Measurements from ENCODE around the gene FPGS. TPM values are rescaled to one million over a fixed set of nuclear protein-coding genes. Genes with fewer than 3 reads are reported as not detected.
A peak's percentile ranks its signal among the peaks of the same experiment; 100 is the strongest.
"Not testable (repeated sequence)": the region's sequence is repeated elsewhere in the genome, so short reads cannot be mapped to it uniquely, and the experiment has no call there.

The FPGS gene
- total and polyA plus RNA-seq, 5 donors from 2014 or later, result 40.1 to 64.7 (median 46.8) TPM

DNA sequence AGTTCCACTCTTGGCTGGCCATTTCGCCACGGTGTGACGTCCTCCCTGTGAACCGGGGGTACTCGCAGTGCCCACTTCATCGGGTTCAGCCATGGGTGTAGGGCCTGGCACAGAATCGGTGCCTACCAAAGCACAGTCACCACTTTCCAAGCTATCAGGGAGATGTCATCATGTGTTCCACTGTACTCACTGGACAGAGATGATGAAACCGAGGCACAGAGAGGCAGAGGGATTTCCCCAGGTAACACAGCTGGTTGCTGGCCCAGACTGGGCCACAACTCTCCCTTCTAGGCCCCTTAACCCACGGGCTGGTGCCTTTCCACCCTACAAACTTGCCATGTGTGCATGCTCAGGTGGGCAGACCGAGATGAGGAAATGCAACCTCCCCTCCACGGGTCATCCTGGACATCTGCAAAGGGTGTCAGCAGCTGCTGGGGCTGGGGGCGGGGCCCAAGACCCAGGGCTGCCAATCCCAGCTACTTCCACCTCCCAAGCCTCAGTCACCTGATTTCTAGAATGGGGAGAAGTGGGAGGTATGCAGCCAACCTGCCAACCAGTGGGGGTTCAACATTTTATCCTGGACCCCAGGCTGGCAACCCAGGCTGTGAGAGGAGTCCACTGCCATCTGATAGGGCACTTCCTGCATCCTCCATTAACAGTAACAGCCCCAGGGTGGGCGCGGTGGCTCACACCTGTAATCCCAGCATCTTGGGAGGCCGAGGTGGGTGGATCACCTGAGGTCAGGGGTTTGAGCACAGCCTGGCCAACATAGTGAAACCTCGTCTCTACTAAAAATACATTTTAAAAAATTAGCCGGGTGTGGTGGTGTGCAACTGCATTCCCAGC is 23.3 kb upstream of the FPGS start:
- ATAC-seq (ENCODE audit: low read depth in 2 of 2) (peak; percentile 10 to 36), DNase-seq (peak in 2 of 3 donors; percentile 33 to 56)
- Histone ChIP-seq H3K4me1 (ENCODE audit: control insufficient read depth, insufficient read depth, low read length, poor library complexity, severe bottlenecking) (peaks cover 85% of the 10 kb centered on the region), H3K27ac (ENCODE audit: insufficient read depth, low read length, poor library complexity, severe bottlenecking) (peak overlapping the region; percentile 90), H3K4me3 (ENCODE audit: low read depth, low read length) (peak overlapping the region; percentile 61), H3K9me3 (ENCODE audit: control insufficient read depth in 2 of 2, low read length in 2 of 2) (no peaks in the 10 kb centered on the region), H3K36me3 (ENCODE audit: control insufficient read depth, insufficient read depth, low read length) (peaks cover 3% of the 10 kb centered on the region), H3K27me3 (ENCODE audit: control insufficient read depth, insufficient read depth, low read length) (no peaks in the 10 kb centered on the region)
- Mint-ChIP-seq H3K9me3 (no peaks in the 10 kb centered on the region), H3K4me1 (peaks cover 13 to 68% (median 42%) of the 10 kb centered on the region in 4 donors), H3K27me3 (no peaks in the 10 kb centered on the region), H3K36me3 (peaks cover 1% of the 10 kb centered on the region), H3K4me3 (peak overlapping the region; percentile 96 to 100 (median 98)), H3K27ac (peak overlapping the region; percentile 91 to 94 (median 93))

DNA sequence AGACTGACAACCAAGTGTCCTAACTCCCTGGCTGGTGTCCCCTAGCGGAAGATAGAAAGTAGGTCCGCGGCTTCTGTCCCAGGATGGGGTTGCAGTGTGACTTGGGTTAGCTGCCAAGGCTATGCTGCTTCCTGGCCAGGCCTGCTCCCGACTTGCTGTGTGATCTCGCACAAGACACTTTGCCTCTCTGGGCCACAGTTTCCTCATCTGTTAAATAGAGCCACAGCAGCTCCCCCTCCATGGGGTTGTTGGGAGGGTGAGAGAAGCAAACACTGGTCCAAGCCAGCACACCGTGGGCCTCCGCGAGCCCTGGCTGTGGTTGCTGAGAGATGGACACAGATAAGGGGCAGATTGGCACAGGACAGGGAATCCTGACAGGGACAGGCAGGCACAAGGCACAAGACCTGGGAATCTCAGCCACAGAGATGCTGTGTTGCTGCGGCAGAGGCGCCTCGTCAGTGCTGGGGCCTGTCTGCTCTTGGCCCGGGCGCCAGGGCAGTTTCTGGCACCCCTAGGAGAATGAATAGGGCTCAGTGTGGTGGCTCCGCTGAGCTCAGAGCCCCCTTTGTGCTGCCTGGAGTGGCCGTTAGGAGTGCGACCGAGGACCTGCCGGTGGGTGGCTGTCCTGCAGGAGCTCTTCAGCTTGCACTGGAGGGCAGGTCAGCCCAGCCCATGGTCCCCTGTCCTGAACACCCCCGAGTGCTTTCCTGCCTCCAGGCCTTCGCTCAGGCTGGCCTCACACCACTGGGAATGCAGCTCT is 22.4 kb upstream of the FPGS start:
- Mint-ChIP-seq H3K27me3 (no peaks in the 10 kb centered on the region), H3K4me1 (peaks cover 13 to 71% (median 44%) of the 10 kb centered on the region in 4 donors), H3K9me3 (no peaks in the 10 kb centered on the region), H3K27ac (peak overlapping the region; percentile 78 to 93 (median 91)), H3K4me3 (peak overlapping the region; percentile 52 to 100 (median 75)), H3K36me3 (no peaks in the 10 kb centered on the region)
- H3K4me3 ChIP-seq (ENCODE audit: low read depth, low read length), result no peak overlapping the region
- no peak for DNase-seq
- ATAC-seq (ENCODE audit: low read depth in 2 of 2), result no peak
- no peaks in the 10 kb centered on the region for H3K36me3 ChIP-seq (ENCODE audit: control insufficient read depth, insufficient read depth, low read length)
- peak overlapping the region; percentile 90 for H3K27ac ChIP-seq (ENCODE audit: insufficient read depth, low read length, poor library complexity, severe bottlenecking)
- no peaks in the 10 kb centered on the region for H3K9me3 ChIP-seq (ENCODE audit: control insufficient read depth in 2 of 2, low read length in 2 of 2)
- H3K4me1 ChIP-seq (ENCODE audit: control insufficient read depth, insufficient read depth, low read length, poor library complexity, severe bottlenecking), result peaks cover 86% of the 10 kb centered on the region
- no peaks in the 10 kb centered on the region for H3K27me3 ChIP-seq (ENCODE audit: control insufficient read depth, insufficient read depth, low read length)

DNA sequence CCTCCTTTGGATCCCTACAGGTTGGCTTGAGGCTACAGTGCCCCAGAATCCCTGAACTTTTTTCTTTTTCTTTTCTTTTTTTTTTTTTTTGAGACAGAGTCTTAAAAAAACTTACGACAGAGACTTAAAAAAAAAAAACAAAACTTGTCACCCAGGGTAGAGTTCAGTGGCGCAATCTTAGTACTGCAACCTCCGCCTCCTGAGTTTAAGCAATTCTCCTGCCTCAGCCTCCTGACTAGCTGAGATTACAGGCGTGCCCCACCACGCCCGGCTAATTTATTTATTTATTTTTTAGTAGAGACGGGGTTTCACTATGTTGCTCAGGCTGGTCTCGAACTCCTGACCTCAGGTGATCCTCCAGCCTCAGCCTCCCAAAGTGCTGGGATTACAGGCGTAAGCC is 21.8 kb upstream of the FPGS start:
- H3K36me3 ChIP-seq (ENCODE audit: control insufficient read depth, insufficient read depth, low read length); H3K27me3 ChIP-seq (ENCODE audit: control insufficient read depth, insufficient read depth, low read length); H3K36me3 Mint-ChIP-seq; H3K4me3 ChIP-seq (ENCODE audit: low read depth, low read length); DNase-seq; ATAC-seq (ENCODE audit: low read depth in 2 of 2); H3K9me3 Mint-ChIP-seq; H3K9me3 ChIP-seq (ENCODE audit: control insufficient read depth in 2 of 2, low read length in 2 of 2); H3K27me3 Mint-ChIP-seq: not testable (repeated sequence)
- H3K4me1 Mint-ChIP-seq, result peaks cover 13 to 71% (median 44%) of the 10 kb centered on the region in 4 donors
- Histone ChIP-seq H3K27ac (ENCODE audit: insufficient read depth, low read length, poor library complexity, severe bottlenecking) (peak overlapping the region; percentile 90), H3K4me1 (ENCODE audit: control insufficient read depth, insufficient read depth, low read length, poor library complexity, severe bottlenecking) (peaks cover 80% of the 10 kb centered on the region)
- H3K27ac Mint-ChIP-seq, result peak overlapping the region; percentile 78 to 96 (median 80)
- peak overlapping the region in 2 of 4 donors; percentile 75 to 100 for H3K4me3 Mint-ChIP-seq

DNA sequence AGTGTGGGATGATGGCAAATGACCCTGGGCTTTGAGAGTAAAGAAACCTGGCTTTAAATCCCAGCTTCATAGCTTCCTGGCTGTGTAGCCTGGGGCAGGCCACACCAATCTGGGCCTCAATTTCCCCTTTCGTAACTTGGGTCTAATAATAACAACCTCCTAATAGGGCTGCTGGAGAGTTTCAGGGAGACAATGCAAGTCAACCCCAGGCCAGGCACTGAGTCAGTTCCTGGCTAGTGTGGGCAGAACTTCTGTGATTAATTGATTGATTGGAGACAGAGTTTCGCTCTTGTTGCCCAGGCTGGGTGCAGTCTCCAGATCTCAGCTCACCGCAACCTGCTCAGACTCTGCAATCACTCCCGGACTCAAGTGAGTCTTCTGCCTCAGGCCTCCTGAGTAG is 20.9 kb upstream of the FPGS start:
- Mint-ChIP-seq H3K36me3 (no peaks in the 10 kb centered on the region), H3K4me1 (peaks cover 13 to 66% (median 45%) of the 10 kb centered on the region in 4 donors), H3K27ac (peak overlapping the region; percentile 58 to 96 (median 89)), H3K9me3 (no peaks in the 10 kb centered on the region), H3K4me3 (peak overlapping the region; percentile 52 to 100 (median 67)), H3K27me3 (no peaks in the 10 kb centered on the region)
- H3K4me3 ChIP-seq (ENCODE audit: low read depth, low read length), result no peak overlapping the region
- H3K27me3 ChIP-seq (ENCODE audit: control insufficient read depth, insufficient read depth, low read length), result no peaks in the 10 kb centered on the region
- no peaks in the 10 kb centered on the region for H3K9me3 ChIP-seq (ENCODE audit: control insufficient read depth in 2 of 2, low read length in 2 of 2)
- H3K4me1 ChIP-seq (ENCODE audit: control insufficient read depth, insufficient read depth, low read length, poor library complexity, severe bottlenecking), result peaks cover 79% of the 10 kb centered on the region
- H3K27ac ChIP-seq (ENCODE audit: insufficient read depth, low read length, poor library complexity, severe bottlenecking), result peak overlapping the region; percentile 90
- DNase-seq (no peak), ATAC-seq (ENCODE audit: low read depth in 2 of 2) (no peak)
- H3K36me3 ChIP-seq (ENCODE audit: control insufficient read depth, insufficient read depth, low read length), result no peaks in the 10 kb centered on the region

DNA sequence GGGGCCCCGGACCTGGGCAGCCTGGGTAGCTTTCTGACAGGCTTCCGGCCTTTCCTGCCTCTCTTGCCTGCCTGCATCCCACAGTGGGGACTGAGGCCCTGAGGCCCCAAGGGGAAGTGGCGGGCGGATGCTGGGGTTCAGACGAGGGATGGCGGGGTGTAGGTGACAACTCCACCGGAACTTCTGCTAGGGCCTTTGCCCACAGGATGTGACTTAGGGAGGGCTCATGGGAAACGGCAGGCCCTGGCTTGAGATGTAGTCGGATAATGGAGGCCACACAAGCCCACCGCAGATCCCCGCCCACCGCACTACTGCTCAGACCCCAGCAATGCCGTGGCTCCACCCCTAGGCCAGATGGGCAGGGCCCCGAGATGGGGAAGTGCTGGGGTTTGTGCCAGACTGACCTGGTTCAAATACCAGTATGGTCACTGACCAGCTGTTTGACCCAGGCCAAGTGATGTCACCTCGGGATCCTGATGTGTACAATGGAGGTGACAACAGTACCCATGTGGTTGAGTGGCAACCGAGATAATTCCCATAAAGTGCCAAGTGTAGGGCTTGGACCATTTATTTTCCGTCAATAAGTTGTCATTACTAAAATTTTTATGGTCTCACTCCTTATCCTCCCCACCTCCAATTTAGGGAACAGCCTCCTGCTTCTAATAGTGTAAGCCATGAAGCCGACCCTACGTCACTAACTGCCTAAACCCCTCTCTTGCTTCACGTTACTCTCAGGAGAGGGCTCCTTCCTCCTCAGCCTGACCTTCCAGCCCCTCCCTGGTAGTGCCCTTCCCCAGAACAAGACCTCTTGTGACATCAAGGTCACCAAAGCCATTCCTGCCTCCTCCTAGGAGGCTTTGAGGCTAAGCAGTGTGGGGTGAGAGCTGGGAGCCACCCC is 19.3 kb upstream of the FPGS start:
- peaks cover 86% of the 10 kb centered on the region for H3K4me1 ChIP-seq (ENCODE audit: control insufficient read depth, insufficient read depth, low read length, poor library complexity, severe bottlenecking)
- no peaks in the 10 kb centered on the region for H3K27me3 Mint-ChIP-seq
- peak; percentile 18 to 26 for ATAC-seq (ENCODE audit: low read depth in 2 of 2)

DNA sequence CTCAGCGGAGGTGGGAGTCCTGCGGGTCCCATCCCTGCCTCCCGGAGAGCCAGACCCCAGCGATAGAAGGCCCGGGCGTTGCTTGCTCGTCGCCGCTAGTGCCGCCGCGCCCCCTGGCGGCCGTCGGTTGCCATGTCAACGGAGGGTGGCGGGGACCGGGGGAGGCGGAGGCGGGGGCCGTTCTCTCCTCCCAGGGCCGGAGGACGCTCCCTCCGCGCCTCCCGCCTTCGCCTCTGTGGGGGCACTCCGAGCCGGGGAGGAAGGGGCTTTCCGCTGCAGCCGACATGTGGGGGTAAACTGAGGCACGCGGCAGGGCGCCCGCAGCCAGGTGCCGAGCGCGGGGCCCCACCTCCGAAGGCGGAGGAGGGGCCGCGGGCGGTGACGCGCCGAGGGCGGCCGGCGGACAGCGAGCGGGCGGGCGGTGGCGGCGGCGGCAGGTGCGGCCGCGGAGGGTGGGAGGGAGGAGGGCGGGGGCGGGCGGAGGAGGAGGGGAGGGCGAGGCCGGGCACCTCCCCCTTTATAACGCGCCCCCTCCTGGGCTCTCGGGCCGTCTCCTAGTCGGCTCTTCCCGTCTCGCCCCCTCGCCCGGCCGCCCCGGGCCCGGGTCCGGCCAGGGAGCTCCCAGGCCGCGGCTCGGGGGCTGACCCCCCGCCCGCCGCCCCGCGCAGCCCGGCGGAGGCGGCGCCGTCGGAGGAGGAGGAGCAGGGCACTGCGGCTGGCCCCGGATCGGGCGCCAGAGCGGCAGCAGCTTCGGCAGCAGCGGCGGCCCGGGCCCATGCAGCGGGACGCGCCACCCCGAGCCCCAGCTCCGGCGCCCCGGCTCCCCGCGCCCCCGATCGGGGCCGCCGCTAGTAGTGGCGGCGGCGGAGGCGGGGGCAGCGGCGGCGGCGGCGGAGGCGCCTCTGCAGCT is 17.4 kb upstream of the FPGS start:
- Mint-ChIP-seq H3K9me3 (no peaks in the 10 kb centered on the region), H3K27ac (peak overlapping the region; percentile 96 to 98 (median 97)), H3K27me3 (no peaks in the 10 kb centered on the region), H3K4me1 (peaks cover 8 to 76% (median 46%) of the 10 kb centered on the region in 4 donors), H3K4me3 (peak overlapping the region; percentile 91 to 100 (median 92)), H3K36me3 (peaks cover 13% of the 10 kb centered on the region)
- Histone ChIP-seq H3K27ac (ENCODE audit: insufficient read depth, low read length, poor library complexity, severe bottlenecking) (peak overlapping the region; percentile 90), H3K36me3 (ENCODE audit: control insufficient read depth, insufficient read depth, low read length) (peaks cover 34% of the 10 kb centered on the region), H3K27me3 (ENCODE audit: control insufficient read depth, insufficient read depth, low read length) (no peaks in the 10 kb centered on the region), H3K4me3 (ENCODE audit: low read depth, low read length) (peak overlapping the region; percentile 55), H3K4me1 (ENCODE audit: control insufficient read depth, insufficient read depth, low read length, poor library complexity, severe bottlenecking) (peaks cover 67% of the 10 kb centered on the region), H3K9me3 (ENCODE audit: control insufficient read depth in 2 of 2, low read length in 2 of 2) (no peaks in the 10 kb centered on the region)
- ATAC-seq (ENCODE audit: low read depth in 2 of 2) (peak; percentile 55 to 60), DNase-seq (peak; percentile 85 to 90 (median 90))

More for the DNA sequence above, 19.3 kb upstream of the FPGS start:
- peak; percentile 61 to 91 (median 72) for DNase-seq
- Mint-ChIP-seq H3K27ac (peak overlapping the region; percentile 96 to 98 (median 97)), H3K4me3 (peak overlapping the region; percentile 76 to 100 (median 83)), H3K4me1 (peaks cover 8 to 74% (median 53%) of the 10 kb centered on the region in 4 donors), H3K36me3 (peaks cover 4% of the 10 kb centered on the region), H3K9me3 (no peaks in the 10 kb centered on the region)
- Histone ChIP-seq H3K27me3 (ENCODE audit: control insufficient read depth, insufficient read depth, low read length) (no peaks in the 10 kb centered on the region), H3K9me3 (ENCODE audit: control insufficient read depth in 2 of 2, low read length in 2 of 2) (no peaks in the 10 kb centered on the region), H3K4me3 (ENCODE audit: low read depth, low read length) (peak overlapping the region; percentile 50), H3K27ac (ENCODE audit: insufficient read depth, low read length, poor library complexity, severe bottlenecking) (peak overlapping the region; percentile 90), H3K36me3 (ENCODE audit: control insufficient read depth, insufficient read depth, low read length) (peaks cover 15% of the 10 kb centered on the region)

Measured in CD4-positive, CD25-positive, alpha-beta regulatory T cell (primary cell).